HCT116 (cell line): ENCODE results near the gene C1orf167. TPM values are rescaled to one million over a fixed set of nuclear protein-coding genes. Genes with fewer than 3 reads are reported as not detected.

Source experiments
- ATAC-seq: fragments of 200-7000 bp; cut with Tn5 transposase; 2 replicates; pipeline ENCODE4 v1.9.1; 2020; ENCODE audit warnings: mild to moderate bottlenecking, moderate library complexity
- BruUV-seq: library from RNA; stranded (reverse); fragments of 400-500 nt; replicated peaks from 2 replicates; lab custom pipeline; 2021; lab: Mats Ljungman, UMichigan
- CTCF ChIA-PET: fragments of 300-600 bp; sonication (Branson Sonifier 250); formaldehyde crosslinking; loops from one replicate; lab custom pipeline; 2021; ENCODE audit warnings: antibody characterized with exemption; lab: Charles Lee
- POLR2A ChIA-PET: fragments of 300-600, 350-600 bp; sonication (Branson Sonifier 250); formaldehyde crosslinking; loops from one replicate; lab custom pipeline; 2021; ENCODE audit warnings: antibody characterized with exemption; lab: Charles Lee
- RAD21 ChIA-PET, 2 experiments: fragments of 300-600 bp; sonication (Branson Sonifier 250); formaldehyde crosslinking; loops; one replicate each; lab custom pipeline; 2023; ENCODE audit warnings: low total read pairs in 2 of 2; ENCODE audit not compliant: uncharacterized antibody in 2 of 2, unreplicated experiment in 2 of 2, low non-redundant PET in 1 of 2; lab: Charles Lee
- DNase-seq: peaks from one replicate; pipeline ENCODE4 v3.0.0-alpha.2; 2010; ENCODE audit warnings: low read depth, low spot score
- H2AFZ ChIP-seq: fragments of 200-600 bp; shearing (Covaris generic), sonication (generic); 2 replicates; pipeline ENCODE4 v1.6.1; 2017; ENCODE audit warnings: low read depth, mixed run types, mixed read lengths, antibody characterized with exemption, low read length; ENCODE audit not compliant: poor library complexity, severe bottlenecking
- H3K27ac ChIP-seq: 2 replicates; pipeline ENCODE4 v1.5.1; 2012; ENCODE audit warnings: low read depth, low read length
- H3K27me3 ChIP-seq: fragments of 200-600 bp; sonication (generic); 2 replicates; pipeline ENCODE4 v1.6.1; 2016; ENCODE audit warnings: mixed run types, low read length, mixed read lengths; ENCODE audit not compliant: insufficient read depth
- H3K36me3 ChIP-seq, 2 experiments: fragments of 200-500 bp in 1 of 2; fragments of 200-600 bp in 1 of 2; sonication (Bioruptor generic) in 1 of 2; sonication (generic) in 1 of 2; 2 replicates each; pipeline versions ENCODE4 v1.5.1 to v1.6.1; 2014 to 2016; ENCODE audit warnings: low read length in 2 of 2, inconsistent platforms in 1 of 2, mixed read lengths in 1 of 2, mixed run types in 1 of 2; ENCODE audit not compliant: insufficient read depth in 2 of 2, control insufficient read depth in 1 of 2
- H3K4me1 ChIP-seq, 2 experiments: fragments of 200-600 bp in 1 of 2; sonication (generic) in 1 of 2; 2 replicates each; pipeline versions ENCODE4 v1.5.1 to v1.6.1; 2012 to 2017; ENCODE audit warnings: low read length in 2 of 2, inconsistent platforms in 1 of 2, mild to moderate bottlenecking in 1 of 2, mixed read lengths in 1 of 2, mixed run types in 1 of 2, moderate library complexity in 1 of 2; ENCODE audit not compliant: insufficient read depth in 2 of 2, control insufficient read depth in 1 of 2
- H3K4me2 ChIP-seq: fragments of 200-600 bp; sonication (generic); 2 replicates; pipeline ENCODE4 v1.6.1; 2017; ENCODE audit warnings: mixed run types, low read length, mixed read lengths
- H3K4me3 ChIP-seq, 2 experiments: fragments of 200-600 bp in 1 of 2; sonication (generic) in 1 of 2; replicated peaks in 1 of 2; 2 replicates each; pipeline ENCODE4 v1.5.1; 2011 to 2016; ENCODE audit warnings: low read length in 2 of 2, control low read depth in 1 of 2, low read depth in 1 of 2, mild to moderate bottlenecking in 1 of 2, mixed read lengths in 1 of 2, mixed run types in 1 of 2
- H3K79me2 ChIP-seq: fragments of 200-600 bp; sonication (generic); 2 replicates; pipeline ENCODE4 v1.6.1; 2017; ENCODE audit warnings: mild to moderate bottlenecking, mixed run types, low read length, moderate library complexity, mixed read lengths; ENCODE audit not compliant: insufficient read depth
- H3K9ac ChIP-seq: fragments of 200-600 bp; sonication (generic); 2 replicates; pipeline ENCODE4 v1.6.1; 2016; ENCODE audit warnings: low read length, mixed read lengths
- H3K9me2 ChIP-seq: fragments of 200-600 bp; sonication (generic), shearing (Covaris generic); 2 replicates; pipeline ENCODE4 v1.6.1; 2017; ENCODE audit warnings: mixed run types, mild to moderate bottlenecking, moderate library complexity; ENCODE audit not compliant: insufficient read depth
- H3K9me3 ChIP-seq, 2 experiments: fragments of 200-500 bp in 1 of 2; fragments of 200-600 bp in 1 of 2; sonication (Bioruptor generic) in 1 of 2; sonication (generic) in 1 of 2; 2 replicates each; pipeline ENCODE4 v1.6.1; 2014 to 2017; ENCODE audit warnings: low read length in 2 of 2, mixed read lengths in 2 of 2, inconsistent platforms in 1 of 2, low read depth in 1 of 2, mild to moderate bottlenecking in 1 of 2, mixed run types in 1 of 2, moderate library complexity in 1 of 2; ENCODE audit not compliant: control insufficient read depth in 1 of 2, insufficient read depth in 1 of 2
- H4K20me1 ChIP-seq: fragments of 200-600 bp; sonication (generic), shearing (Covaris generic); 2 replicates; pipeline ENCODE4 v1.6.1; 2017; ENCODE audit warnings: mixed run types, mild to moderate bottlenecking, moderate library complexity; ENCODE audit not compliant: insufficient read depth
- ATF3 ChIP-seq: IDR thresholded peaks from 2 replicates; pipeline ENCODE4 v1.6.1; 2012
- CEBPB ChIP-seq: IDR thresholded peaks from 2 replicates; pipeline ENCODE4 v1.6.1; 2012; ENCODE audit warnings: low read depth
- EGR1 ChIP-seq: IDR thresholded peaks from 2 replicates; pipeline ENCODE4 v1.6.1; 2012; ENCODE audit warnings: low read depth
- ELF1 ChIP-seq: IDR thresholded peaks from 2 replicates; pipeline ENCODE4 v1.6.1; 2012; ENCODE audit warnings: low read depth, borderline replicate concordance
- EZH2 ChIP-seq: fragments of 200-600 bp; sonication (generic); IDR thresholded peaks from 2 replicates; pipeline ENCODE4 v1.6.1; 2017; ENCODE audit warnings: antibody characterized with exemption, mixed run types
- EZH2phosphoT487 ChIP-seq: fragments of 200-600 bp; IDR thresholded peaks from 2 replicates; pipeline ENCODE4 v1.6.1; 2018; ENCODE audit warnings: antibody characterized with exemption, borderline replicate concordance
- FOSL1 ChIP-seq: IDR thresholded peaks from 2 replicates; pipeline ENCODE4 v1.6.1; 2012; ENCODE audit warnings: low read depth
- JUND ChIP-seq: IDR thresholded peaks from 2 replicates; pipeline ENCODE4 v1.6.1; 2012
- MAX ChIP-seq: IDR thresholded peaks from 2 replicates; pipeline ENCODE4 v1.6.1; 2012
- POLR2A ChIP-seq: IDR thresholded peaks from 2 replicates; pipeline ENCODE4 v1.7.0; 2011; ENCODE audit warnings: borderline replicate concordance; ENCODE audit not compliant: insufficient read depth, insufficient read length; ENCODE audit errors: extremely low read depth
- POLR2AphosphoS5 ChIP-seq: IDR thresholded peaks from 2 replicates; pipeline ENCODE4 v1.6.1; 2011; ENCODE audit warnings: mild to moderate bottlenecking, low read depth, low read length, moderate library complexity
- RAD21 ChIP-seq: IDR thresholded peaks from 2 replicates; pipeline ENCODE4 v1.6.1; 2012; ENCODE audit warnings: low read depth, mild to moderate bottlenecking
- REST ChIP-seq: IDR thresholded peaks from 2 replicates; pipeline ENCODE4 v1.6.1; 2012; ENCODE audit warnings: low read depth
- SIN3A ChIP-seq: IDR thresholded peaks from 2 replicates; pipeline ENCODE4 v1.6.1; 2012; ENCODE audit warnings: low read depth
- SP1 ChIP-seq: IDR thresholded peaks from 2 replicates; pipeline ENCODE4 v1.6.1; 2012; ENCODE audit warnings: low read depth
- SRF ChIP-seq: IDR thresholded peaks from 2 replicates; pipeline ENCODE4 v1.6.1; 2012; ENCODE audit warnings: low read depth
- YY1 ChIP-seq: IDR thresholded peaks from 2 replicates; pipeline ENCODE4 v1.6.1; 2011; ENCODE audit warnings: low read length, low read depth, moderate library complexity, mild to moderate bottlenecking; ENCODE audit not compliant: insufficient replicate concordance; ENCODE audit errors: extremely low read depth
- ZNF274 ChIP-seq: fragments of 200-500 bp; sonication (Bioruptor generic); IDR thresholded peaks from 2 replicates; pipeline ENCODE4 v1.6.1; 2014; ENCODE audit warnings: mild to moderate bottlenecking, low read depth, low read length, inconsistent platforms
- intact Hi-C: fragments of 100-400 bp; cut with micrococcal nuclease; formaldehyde crosslinking; loops from 2 replicates; pipeline ENCODE4 v1.10.0; 2022
- total RNA-seq: library from RNA; stranded (reverse); gene quantifications from one replicate; pipeline ENCODE4 v1.2.1, GENCODE V29; 2021; ENCODE audit not compliant: unreplicated experiment

C1orf167 gene
- total RNA-seq, 1 experiment from 2014 or later, result 0.12 TPM

- TF ChIP-seq SIN3A (no peak), MAX (no peak), SP1 (no peak), POLR2AphosphoS5 (no peak), EZH2phosphoT487 (no peak)
- TF ChIP-seq, all 23 proteins: peak for 0
- Histone ChIP-seq H3K4me1 (peaks cover 0 to 11% of the 10 kb centered on the region in 2 experiments; a peak in 1 of 4 replicates), H4K20me1 (no peaks in the 10 kb centered on the region), H3K9me3 (no peaks in the 10 kb centered on the region), H3K79me2 (no peaks in the 10 kb centered on the region), H3K9ac (no peak overlapping the region), H2AFZ (no peak overlapping the region), H3K9me2 (no peaks in the 10 kb centered on the region), H3K4me3 (no peak overlapping the region), H3K27me3 (no peaks in the 10 kb centered on the region), H3K4me2 (no peak overlapping the region), H3K27ac (no peak overlapping the region), H3K36me3 (no peaks in the 10 kb centered on the region)
- ChIA-PET RAD21 (no interaction called here), POLR2A (no interaction called here), CTCF (no interaction called here)
- BruUV-seq, result no TSS peak
- DNase-seq (no peak), ATAC-seq (no peak)
- intact Hi-C loops, result no loop called here
Observed at GRCh38 chr1:11766429-11766776, 4.4 kb downstream of the C1orf167 start.

- no peaks in the 10 kb centered on the region for H4K20me1 ChIP-seq
- no TSS peak for BruUV-seq
- no peak overlapping the region for H3K4me3 ChIP-seq
- no peaks in the 10 kb centered on the region for H3K9me2 ChIP-seq
- peaks cover 0 to 4% of the 10 kb centered on the region in 2 experiments; a peak in 1 of 4 replicates for H3K4me1 ChIP-seq
- H3K9me3 ChIP-seq, result no peaks in the 10 kb centered on the region
- POLR2A ChIA-PET, result no interaction called here
- no peaks in the 10 kb centered on the region for H3K36me3 ChIP-seq
- RAD21 ChIA-PET, result no interaction called here
- no peak overlapping the region for H2AFZ ChIP-seq
- H3K27ac ChIP-seq, result no peak overlapping the region
- ATAC-seq, result no peak
- no peaks in the 10 kb centered on the region for H3K79me2 ChIP-seq
- intact Hi-C loops, result no loop called here
- H3K9ac ChIP-seq, result no peak overlapping the region
- no peaks in the 10 kb centered on the region for H3K27me3 ChIP-seq
- H3K4me2 ChIP-seq, result no peak overlapping the region
- no peak for DNase-seq
- CTCF ChIA-PET, result no interaction called here
- no peak for TF ChIP-seq POLR2A
- no peak for TF ChIP-seq SP1
- no peak for TF ChIP-seq EGR1
- no peak for TF ChIP-seq ZNF274
- no peak for TF ChIP-seq SIN3A
- no peak for TF ChIP-seq ATF3
- no peak for TF ChIP-seq FOSL1
- TF ChIP-seq REST, result no peak
- no peak for TF ChIP-seq ELF1
- TF ChIP-seq YY1, result no peak
- no peak for TF ChIP-seq MAX
- no peak for TF ChIP-seq SRF
- no peak for TF ChIP-seq CEBPB
- no peak for TF ChIP-seq EZH2
- TF ChIP-seq JUND, result no peak
- TF ChIP-seq RAD21, result no peak
Observed at GRCh38 chr1:11767922-11768704, 6.1 kb downstream of the C1orf167 start.
